Gastroesophageal sphincter (tissue), 4 donors: ENCODE results near the gene VTCN1. TPM values are rescaled to one million over a fixed set of nuclear protein-coding genes. Genes with fewer than 3 reads are reported as not detected.
"Not testable (repeated sequence)": the region's sequence is repeated elsewhere in the genome, so short reads cannot be mapped to it uniquely, and the experiment has no call there.

ENCODE experiments used
- ATAC-seq: fragments of 150-250 bp; one replicate; pipeline ENCODE4 v1.9.1; 2016; ENCODE audit warnings: mild to moderate bottlenecking, moderate library complexity
- H3K27ac ChIP-seq, 4 donors: fragments of 200-600 bp; sonication (generic) in 3 of 4; 1 replicate in 3 of 4; 2 replicates in 1 of 4; pipeline ENCODE4 v1.5.1; 2016 to 2019
- H3K27me3 ChIP-seq: fragments of 200-600 bp; sonication (generic); one replicate; pipeline ENCODE4 v1.5.1; 2019
- H3K36me3 ChIP-seq, 2 donors: fragments of 200-600 bp; sonication (generic); one replicate each; pipeline ENCODE4 v1.5.1; 2019; ENCODE audit warnings: control low read depth in 1 of 2
- H3K4me1 ChIP-seq, 3 donors: fragments of 200-600 bp; sonication (generic); 1 replicate in 2 of 3; 2 replicates in 1 of 3; pipeline ENCODE4 v1.5.1; 2016 to 2019; ENCODE audit warnings: control low read depth in 2 of 3
- H3K4me3 ChIP-seq, 2 donors: fragments of 200-600 bp; sonication (generic); one replicate each; pipeline ENCODE4 v1.5.1; 2019; ENCODE audit warnings: mild to moderate bottlenecking in 1 of 2, moderate library complexity in 1 of 2
- H3K9me3 ChIP-seq, 3 donors: fragments of 200-600 bp; sonication (generic); one replicate each; pipeline ENCODE4 v1.5.1; 2017 to 2019; ENCODE audit warnings: control low read depth in 2 of 3
- CTCF ChIP-seq, 4 experiments: fragments of 200-600 bp in 2 of 4; fragments of 450-650 bp in 2 of 4; sonication (generic) in 1 of 4; IDR thresholded peaks; one replicate each; pipeline ENCODE4 v1.5.1; 2017 to 2019; ENCODE audit warnings: antibody characterized with exemption in 4 of 4, mild to moderate bottlenecking in 2 of 4, moderate library complexity in 2 of 4
- EP300 ChIP-seq: sonication (generic); formaldehyde crosslinking; IDR thresholded peaks from one replicate; pipeline ENCODE4 v1.6.1; 2017; ENCODE audit warnings: antibody characterized with exemption, mild to moderate bottlenecking
- POLR2A ChIP-seq, 2 donors: fragments of 450-650 bp; IDR thresholded peaks; one replicate each; pipeline ENCODE4 v1.6.1; 2017; ENCODE audit warnings: antibody characterized with exemption in 2 of 2, mild to moderate bottlenecking in 2 of 2, moderate library complexity in 1 of 2
- POLR2AphosphoS5 ChIP-seq: sonication (generic); formaldehyde crosslinking; IDR thresholded peaks from one replicate; pipeline ENCODE4 v1.6.1; 2017; ENCODE audit warnings: antibody characterized with exemption
- WGBS, 2 donors: methylation state at CpG; one replicate each; pipeline ENCODE4 v1.1.5; 2018; ENCODE audit warnings: low coverage in 1 of 2; 5-methylcytosine and 5-hydroxymethylcytosine counted together
- total RNA-seq, 4 donors: library from RNA; depleted of rRNA; stranded (reverse); fragments of >200 nt; gene quantifications; one replicate each; pipeline ENCODE4 v1.1.0, GENCODE V29; 2016

Gene VTCN1
- total RNA-seq, 4 donors from 2014 or later: 2.1 TPM; not detected in 3

DNA sequence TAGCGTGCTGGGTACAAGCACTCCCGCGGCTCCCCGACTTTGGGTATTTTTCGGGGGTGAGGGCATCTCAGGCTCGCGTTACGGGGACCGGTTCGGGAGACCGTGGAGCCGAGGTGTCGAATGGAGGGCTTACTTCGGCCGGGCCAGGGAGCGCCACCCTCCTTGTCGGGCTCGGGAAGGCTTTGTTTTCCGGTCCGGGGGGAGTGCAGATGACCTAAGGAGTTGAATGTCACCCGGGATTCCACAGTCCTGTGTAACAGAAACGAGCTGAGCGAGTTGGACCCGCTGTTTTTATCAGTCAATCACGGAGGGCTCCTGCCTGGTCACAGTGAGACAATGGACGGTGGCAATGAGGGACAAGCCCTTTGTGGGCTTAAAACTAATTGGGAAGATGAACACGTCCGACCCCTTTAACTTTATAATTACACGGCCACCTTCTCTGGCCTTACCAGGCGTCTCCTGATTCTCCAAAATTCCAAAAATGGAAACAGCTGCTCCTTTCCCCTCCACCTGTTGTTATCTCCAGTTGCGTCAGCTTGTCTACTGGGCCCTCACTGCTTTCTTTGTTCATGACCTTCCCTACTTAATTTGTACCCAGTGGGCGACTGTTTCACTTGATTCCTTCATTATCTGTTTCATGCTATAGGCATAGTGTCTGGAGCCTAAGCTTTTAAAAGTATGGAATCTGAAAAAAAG lies 88.2 kb downstream of the VTCN1 start:
- Histone ChIP-seq H3K27ac (peak overlapping the region in 3 of 4 donors; percentile 90 to 91 (median 91)), H3K36me3 (peaks cover 0 to 11% of the 10 kb centered on the region in 2 donors), H3K9me3 (no peaks in the 10 kb centered on the region), H3K27me3 (no peaks in the 10 kb centered on the region), H3K4me3 (peak overlapping the region; percentile 74 to 75), H3K4me1 (peaks cover 0 to 19% (median 4%) of the 10 kb centered on the region in 3 donors)
- 28 to 39% methylated on average over 5 to 19 of the region's 32 CpGs for WGBS, 2 donors
- TF ChIP-seq POLR2A (IDR thresholded peaks at IDR 0.05): no peak
- TF ChIP-seq CTCF (IDR thresholded peaks at IDR 0.05): no peak
- no peak for TF ChIP-seq EP300
- TF ChIP-seq POLR2AphosphoS5: no peak
- ATAC-seq: no peak

DNA sequence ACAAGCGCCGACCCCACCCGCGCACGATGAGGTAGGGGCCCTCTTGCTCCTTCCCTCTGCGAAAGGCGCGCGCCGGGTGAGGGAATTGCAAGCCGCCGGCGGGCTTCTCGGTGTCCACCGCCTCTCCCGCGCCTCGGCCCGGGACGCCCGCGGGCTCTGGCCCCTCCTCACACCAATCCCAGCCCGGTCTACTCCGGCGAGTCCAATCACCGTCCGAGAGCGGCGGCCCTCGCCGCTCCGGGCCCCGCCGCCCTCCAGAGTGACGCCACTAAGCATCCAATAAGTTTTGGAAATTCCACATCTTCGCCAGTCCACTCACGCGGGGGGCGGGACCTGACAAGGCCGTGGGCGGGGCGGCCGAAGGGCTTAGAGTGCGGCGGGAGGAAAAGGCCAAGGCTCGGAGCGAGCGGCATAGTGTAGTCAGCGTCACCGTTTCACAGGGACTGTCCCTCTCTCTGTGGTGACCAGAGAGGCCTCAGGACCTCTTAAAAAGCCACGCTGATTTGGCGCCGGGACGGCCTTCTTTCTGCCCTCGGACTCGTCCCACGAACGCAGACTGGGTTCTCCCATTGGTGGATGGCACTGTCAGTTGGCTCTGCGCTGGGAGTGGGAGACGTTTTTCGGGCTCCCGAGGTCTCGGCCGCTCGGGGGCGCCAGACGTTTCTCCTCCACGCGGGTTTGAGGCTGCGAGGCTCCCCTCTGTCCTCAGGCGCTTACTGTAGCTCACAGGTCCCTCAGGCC lies 89.0 kb downstream of the VTCN1 start, which contains the start of gene TRIM45:
Gene TRIM45 (minus strand): TSS at position 161 of the 741 bp plus-strand sequence. CDS start 548 bp downstream, outside the sequence.
- no peaks in the 10 kb centered on the region for H3K27me3 ChIP-seq
- H3K27ac ChIP-seq: peak within 1 kb of the TSS; percentile 48 to 91 (median 90)
- H3K36me3 ChIP-seq: peaks cover 0 to 12% of the 10 kb centered on the region in 2 donors
- 0% methylated on average over 8 of the region's 71 CpGs; no CpG with 5 or more reads in 1 of the 2 donors for WGBS, 2 donors
- H3K9me3 ChIP-seq: no peaks in the 10 kb centered on the region
- peaks cover 0 to 19% (median 4%) of the 10 kb centered on the region in 3 donors for H3K4me1 ChIP-seq
- peak within 1 kb of the TSS; percentile 74 to 75 for H3K4me3 ChIP-seq
- ATAC-seq: peak; percentile 99
- peak; percentile 53 for TF ChIP-seq POLR2AphosphoS5
- TF ChIP-seq POLR2A (IDR thresholded peaks at IDR 0.05): no peak
- TF ChIP-seq CTCF (IDR thresholded peaks at IDR 0.05): peak; percentile 21 to 82 (median 68)

DNA sequence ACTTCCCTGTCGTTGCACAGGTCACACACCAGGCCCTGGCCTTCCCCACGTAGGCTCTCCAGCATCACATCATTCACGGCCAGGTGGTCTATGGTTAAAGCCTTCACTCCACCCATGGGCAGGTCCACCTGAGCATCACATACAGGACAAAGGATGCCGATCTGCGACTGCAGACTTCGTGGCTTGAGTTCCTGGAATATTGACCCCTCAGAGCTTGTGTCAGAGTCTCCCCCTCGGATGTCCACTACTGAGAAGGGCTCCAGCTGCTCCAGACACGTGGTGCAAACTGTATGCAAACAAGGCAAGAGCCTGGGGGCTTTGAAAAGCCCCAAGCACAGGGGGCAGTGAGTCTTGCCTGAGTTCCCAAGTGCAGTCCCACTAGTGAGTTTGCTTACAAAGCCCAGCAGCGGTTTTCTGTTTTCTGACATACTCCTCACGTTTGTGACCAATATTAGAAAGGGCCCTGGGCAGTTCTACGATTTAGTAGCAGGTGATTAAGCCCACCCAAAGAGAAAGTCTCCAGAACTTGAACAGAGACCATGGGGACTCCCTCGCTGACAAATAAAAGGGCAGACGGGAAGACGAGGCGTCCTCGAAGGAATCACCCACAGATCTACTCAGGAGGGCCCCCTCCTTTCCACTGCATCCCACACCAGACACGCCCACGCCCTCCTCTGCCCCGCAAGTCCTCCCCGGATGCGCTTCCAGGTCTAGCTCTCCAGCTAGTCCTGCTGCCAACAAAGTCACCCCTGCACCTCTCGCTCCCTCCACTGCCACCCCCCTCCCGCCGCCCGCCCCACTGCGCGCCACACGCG lies 89.7 kb downstream of the VTCN1 start:
- peaks cover 0 to 12% of the 10 kb centered on the region in 2 donors for H3K36me3 ChIP-seq
- H3K4me1 ChIP-seq: peaks cover 0 to 19% (median 4%) of the 10 kb centered on the region in 3 donors
- H3K9me3 ChIP-seq: no peaks in the 10 kb centered on the region
- WGBS, 2 donors: 0 to 23% methylated on average over 4 to 6 of the region's 29 CpGs
- H3K27me3 ChIP-seq: no peaks in the 10 kb centered on the region
- H3K4me3 ChIP-seq: peak overlapping the region; percentile 74 to 75
- peak; percentile 44 for ATAC-seq
- no peak for TF ChIP-seq POLR2AphosphoS5
- TF ChIP-seq POLR2A (IDR thresholded peaks at IDR 0.05): no peak
- TF ChIP-seq CTCF (IDR thresholded peaks at IDR 0.05): no peak
- peak overlapping the region; percentile 48 to 91 (median 90) for H3K27ac ChIP-seq

GRCh38 chr1:117119144-117119543 lies 91.6 kb downstream of the VTCN1 start:
- Histone ChIP-seq H3K4me1 (peaks cover 0 to 19% (median 4%) of the 10 kb centered on the region in 3 donors), H3K36me3 (peaks cover 0 to 26% of the 10 kb centered on the region in 2 donors)
- ATAC-seq, H3K27me3 ChIP-seq, H3K4me3 ChIP-seq, H3K9me3 ChIP-seq, H3K27ac ChIP-seq: not testable (repeated sequence)
- 94 to 99% methylated on average over 9 of the region's 10 CpGs for WGBS, 2 donors

GRCh38 chr1:117118137-117118536 lies 92.6 kb downstream of the VTCN1 start:
- H3K9me3 ChIP-seq: no peaks in the 10 kb centered on the region
- 83 to 84% methylated on average over 2 to 8 of the region's 12 CpGs for WGBS, 2 donors
- H3K27me3 ChIP-seq: no peaks in the 10 kb centered on the region
- H3K27ac ChIP-seq: no peak overlapping the region
- peaks cover 0 to 19% (median 4%) of the 10 kb centered on the region in 3 donors for H3K4me1 ChIP-seq
- TF ChIP-seq POLR2A (IDR thresholded peaks at IDR 0.05) (no peak), CTCF (IDR thresholded peaks at IDR 0.05) (no peak), EP300 (no peak), POLR2AphosphoS5 (no peak)
- H3K4me3 ChIP-seq: no peak overlapping the region
- ATAC-seq: no peak
- H3K36me3 ChIP-seq: peaks cover 0 to 36% of the 10 kb centered on the region in 2 donors
